ENCODE results near the gene ATP2B2. TPM values are rescaled to one million over a fixed set of nuclear protein-coding genes. Genes with fewer than 3 reads are reported as not detected.
A peak's percentile ranks its signal among the peaks of the same experiment; 100 is the strongest.

The ATP2B2 gene
- total RNA-seq, 2 donors from 2014 or later, result 0.14 to 0.74 TPM

GRCh38 chr3:10529809-10530208 lies 24.4 kb upstream of the ATP2B2 start:
- no peak overlapping the region for H3K27ac ChIP-seq
- intact Hi-C loops (cut with DNase I), result no loop called here
- no peaks in the 10 kb centered on the region for H3K9me3 ChIP-seq
- no peaks in the 10 kb centered on the region for H3K36me3 ChIP-seq
- no peak overlapping the region for H3K4me3 ChIP-seq
- no peak for DNase-seq (ENCODE audit: low spot score)
- TF ChIP-seq, protein P1, sequence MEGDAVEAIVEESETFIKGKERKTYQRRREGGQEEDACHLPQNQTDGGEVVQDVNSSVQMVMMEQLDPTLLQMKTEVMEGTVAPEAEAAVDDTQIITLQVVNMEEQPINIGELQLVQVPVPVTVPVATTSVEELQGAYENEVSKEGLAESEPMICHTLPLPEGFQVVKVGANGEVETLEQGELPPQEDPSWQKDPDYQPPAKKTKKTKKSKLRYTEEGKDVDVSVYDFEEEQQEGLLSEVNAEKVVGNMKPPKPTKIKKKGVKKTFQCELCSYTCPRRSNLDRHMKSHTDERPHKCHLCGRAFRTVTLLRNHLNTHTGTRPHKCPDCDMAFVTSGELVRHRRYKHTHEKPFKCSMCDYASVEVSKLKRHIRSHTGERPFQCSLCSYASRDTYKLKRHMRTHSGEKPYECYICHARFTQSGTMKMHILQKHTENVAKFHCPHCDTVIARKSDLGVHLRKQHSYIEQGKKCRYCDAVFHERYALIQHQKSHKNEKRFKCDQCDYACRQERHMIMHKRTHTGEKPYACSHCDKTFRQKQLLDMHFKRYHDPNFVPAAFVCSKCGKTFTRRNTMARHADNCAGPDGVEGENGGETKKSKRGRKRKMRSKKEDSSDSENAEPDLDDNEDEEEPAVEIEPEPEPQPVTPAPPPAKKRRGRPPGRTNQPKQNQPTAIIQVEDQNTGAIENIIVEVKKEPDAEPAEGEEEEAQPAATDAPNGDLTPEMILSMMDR (IDR thresholded peaks at IDR 0.05), result no peak
- TF ChIP-seq POLR2A (IDR thresholded peaks at IDR 0.05) (no peak), POLR2AphosphoS5 (IDR thresholded peaks at IDR 0.05) (no peak)
- no peaks in the 10 kb centered on the region for H3K27me3 ChIP-seq (replicated peaks; ENCODE audit: insufficient read depth)
- WGBS, result 92% methylated on average over 13 of the region's 13 CpGs
- H3K4me1 ChIP-seq (replicated peaks), result no peaks in the 10 kb centered on the region

DNA sequence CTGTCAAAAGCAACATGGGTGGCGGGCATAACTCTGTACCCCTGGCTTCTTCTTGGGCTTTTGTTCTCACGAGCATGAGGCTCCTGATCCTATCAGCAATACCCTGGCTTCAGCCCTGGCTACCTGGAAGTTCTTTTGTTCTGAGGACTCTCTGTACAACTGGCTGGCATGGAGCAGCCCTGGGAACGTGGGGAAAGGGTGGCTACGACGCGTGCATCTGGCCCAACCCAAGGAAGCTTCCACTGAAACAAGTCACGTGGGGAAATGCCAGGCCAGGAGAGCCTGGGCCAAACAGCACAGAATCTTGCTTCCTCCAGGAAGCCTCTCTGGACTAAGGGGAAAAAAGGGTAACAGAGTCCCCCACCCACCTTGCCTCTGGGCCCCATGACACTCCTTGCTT lies 22.7 kb upstream of the ATP2B2 start:
- no peak for DNase-seq (ENCODE audit: low spot score)
- TF ChIP-seq, protein P1 (IDR thresholded peaks at IDR 0.05), result no peak
- TF ChIP-seq POLR2AphosphoS5 (IDR thresholded peaks at IDR 0.05) (no peak), POLR2A (IDR thresholded peaks at IDR 0.05) (no peak)
- WGBS, result 56% methylated on average over 7 of the region's 7 CpGs
- no peak overlapping the region for H3K4me3 ChIP-seq
- intact Hi-C loops (cut with DNase I), result no loop called here
- H3K9me3 ChIP-seq, result no peaks in the 10 kb centered on the region
- H3K27ac ChIP-seq, result no peak overlapping the region
- H3K4me1 ChIP-seq (replicated peaks), result no peaks in the 10 kb centered on the region
- H3K27me3 ChIP-seq (replicated peaks; ENCODE audit: insufficient read depth), result no peaks in the 10 kb centered on the region
- no peaks in the 10 kb centered on the region for H3K36me3 ChIP-seq

DNA sequence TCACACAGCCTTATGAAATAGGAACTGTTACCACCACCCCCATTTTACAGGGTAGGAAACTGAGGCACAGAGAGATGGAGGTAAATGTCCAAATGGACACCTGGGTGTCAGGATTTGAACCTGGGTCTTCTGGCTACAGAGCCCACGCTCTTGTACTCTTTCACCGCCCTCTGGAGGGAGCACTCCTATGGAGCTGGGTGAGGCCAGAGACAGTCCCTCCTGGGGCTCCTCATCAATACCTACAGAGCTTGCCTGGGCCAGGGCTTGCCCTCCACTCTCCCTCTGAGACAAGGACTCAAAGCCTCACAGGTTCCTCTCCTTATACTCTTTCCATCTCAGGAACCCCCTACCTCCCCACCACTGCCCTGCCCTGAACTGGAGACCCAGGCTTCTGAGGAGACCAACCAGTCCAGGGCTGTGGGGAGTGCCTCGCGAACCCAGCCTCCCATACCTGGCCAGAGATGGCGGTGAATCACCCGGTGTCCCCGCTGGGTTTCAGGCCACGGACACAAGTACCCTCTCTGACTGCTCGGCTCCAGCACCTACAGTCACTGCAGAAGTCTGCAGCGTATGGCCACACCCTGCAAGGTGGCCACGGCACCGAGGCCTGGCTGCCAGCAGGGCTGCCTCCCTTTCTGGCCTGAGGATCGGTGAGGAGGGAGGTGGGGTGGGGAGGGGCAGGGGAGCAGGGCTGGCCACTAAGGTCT lies 22.1 kb upstream of the ATP2B2 start:
- no peaks in the 10 kb centered on the region for H3K27me3 ChIP-seq (replicated peaks; ENCODE audit: insufficient read depth)
- intact Hi-C loops (cut with DNase I), result no loop called here
- no peaks in the 10 kb centered on the region for H3K9me3 ChIP-seq
- no peak overlapping the region for H3K4me3 ChIP-seq
- H3K36me3 ChIP-seq, result no peaks in the 10 kb centered on the region
- TF ChIP-seq, protein P1 (IDR thresholded peaks at IDR 0.05), result no peak
- no peak for TF ChIP-seq POLR2A (IDR thresholded peaks at IDR 0.05)
- no peak for TF ChIP-seq POLR2AphosphoS5 (IDR thresholded peaks at IDR 0.05)
- H3K4me1 ChIP-seq (replicated peaks), result no peaks in the 10 kb centered on the region
- DNase-seq (ENCODE audit: low spot score), result no peak
- no peak overlapping the region for H3K27ac ChIP-seq
- 87% methylated on average over 10 of the region's 13 CpGs for WGBS

DNA sequence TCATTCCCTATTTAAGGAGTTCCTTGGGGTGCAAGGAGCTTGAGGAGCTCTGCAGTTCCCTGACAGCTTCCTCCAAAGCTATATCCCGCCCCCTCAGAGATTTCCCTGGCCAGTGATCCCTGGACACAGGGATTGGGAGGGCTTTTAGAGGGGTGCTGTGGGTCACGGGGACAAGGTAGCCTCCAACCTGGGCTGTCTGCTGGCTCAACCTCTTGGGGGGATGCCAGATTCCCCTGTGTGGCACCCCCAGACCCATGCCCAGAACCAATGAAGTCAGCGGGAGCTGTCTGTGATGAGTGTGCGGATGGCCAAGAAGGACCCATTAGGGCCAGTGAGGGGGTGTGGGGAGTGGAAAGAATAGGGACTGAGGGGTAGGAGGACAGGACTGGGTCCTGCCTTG lies 21.0 kb upstream of the ATP2B2 start:
- Histone ChIP-seq H3K4me3 (no peak overlapping the region), H3K36me3 (no peaks in the 10 kb centered on the region), H3K27me3 (replicated peaks; ENCODE audit: insufficient read depth) (no peaks in the 10 kb centered on the region), H3K27ac (no peak overlapping the region), H3K4me1 (replicated peaks) (no peaks in the 10 kb centered on the region), H3K9me3 (no peaks in the 10 kb centered on the region)
- no peak for DNase-seq (ENCODE audit: low spot score)
- TF ChIP-seq POLR2A (IDR thresholded peaks at IDR 0.05), result no peak
- TF ChIP-seq POLR2AphosphoS5 (IDR thresholded peaks at IDR 0.05), result no peak
- TF ChIP-seq, protein P1 (IDR thresholded peaks at IDR 0.05), result no peak
- 91% methylated on average over 4 of the region's 4 CpGs for WGBS
- intact Hi-C loops (cut with DNase I), result no loop called here

- intact Hi-C loops (cut with DNase I), result no loop called here
- Histone ChIP-seq H3K27ac (no peak overlapping the region), H3K27me3 (replicated peaks; ENCODE audit: insufficient read depth) (no peaks in the 10 kb centered on the region), H3K4me1 (replicated peaks) (no peaks in the 10 kb centered on the region), H3K9me3 (no peaks in the 10 kb centered on the region), H3K4me3 (no peak overlapping the region), H3K36me3 (no peaks in the 10 kb centered on the region)
- peak; percentile 11 for DNase-seq (ENCODE audit: low spot score)
- whole genome bisulfite sequencing, result 54% methylated on average over 3 of the region's 3 CpGs
- TF ChIP-seq, protein P1 (IDR thresholded peaks at IDR 0.05), result no peak
- TF ChIP-seq POLR2A (IDR thresholded peaks at IDR 0.05) (no peak), POLR2AphosphoS5 (IDR thresholded peaks at IDR 0.05) (no peak)
Observed at GRCh38 chr3:10524799-10525301, 19.5 kb upstream of the ATP2B2 start.
